ENCODE data around the gene TSGA10IP.
"Not testable (repeated sequence)": the region's sequence is repeated elsewhere in the genome, so short reads cannot be mapped to it uniquely, and the experiment has no call there.

The TSGA10IP gene

GRCh38 chr11:65947603-65948125 lies 2.4 kb downstream of the TSGA10IP start:
- DNase-seq: no peak

- DNase-seq: not testable (repeated sequence)
Measured at GRCh38 chr11:65950711-65951110, 5.4 kb downstream of the TSGA10IP start.

GRCh38 chr11:65951641-65952040 lies 6.4 kb downstream of the TSGA10IP start:
- not testable (repeated sequence) for DNase-seq

GRCh38 chr11:65952052-65952521 lies 6.8 kb downstream of the TSGA10IP start:
- DNase-seq: no peak

GRCh38 chr11:65953471-65953870 lies 8.2 kb downstream of the TSGA10IP start:
- no peak for DNase-seq

- DNase-seq: no peak
Measured at GRCh38 chr11:65954771-65955170, 9.5 kb downstream of the TSGA10IP start.

- no peak for DNase-seq
Measured at GRCh38 chr11:65958291-65958690, 13.0 kb downstream of the TSGA10IP start.

- DNase-seq: no peak
Measured at GRCh38 chr11:65958774-65959420, 13.6 kb downstream of the TSGA10IP start.

- no peak for DNase-seq
Measured at GRCh38 chr11:65960824-65961266, 15.6 kb downstream of the TSGA10IP start.

- DNase-seq: peak; percentile 31 to 89
Measured at GRCh38 chr11:65961267-65962140, 16.2 kb downstream of the TSGA10IP start, which contains the start of gene SART1. Gene SART1 (plus strand): TSS chr11:65961734. CDS start chr11:65961781, 47 bp downstream.

GRCh38 chr11:65962141-65962564 lies 16.9 kb downstream of the TSGA10IP start:
- no peak for DNase-seq

GRCh38 chr11:65964906-65965305 lies 19.6 kb downstream of the TSGA10IP start:
- DNase-seq: no peak

- no peak for DNase-seq
Measured at GRCh38 chr11:65965986-65966762, 20.9 kb downstream of the TSGA10IP start.

- DNase-seq: no peak
Measured at GRCh38 chr11:65967329-65967934, 22.2 kb downstream of the TSGA10IP start.

- DNase-seq: no peak
Measured at GRCh38 chr11:65968600-65969482, 23.6 kb downstream of the TSGA10IP start.

GRCh38 chr11:65972116-65972515 lies 26.8 kb downstream of the TSGA10IP start:
- no peak for DNase-seq

GRCh38 chr11:65973439-65974110 lies 28.3 kb downstream of the TSGA10IP start:
- no peak for DNase-seq

GRCh38 chr11:65975771-65976170 lies 30.5 kb downstream of the TSGA10IP start:
- DNase-seq: no peak

GRCh38 chr11:65976216-65977176 lies 31.2 kb downstream of the TSGA10IP start:
- no peak for DNase-seq

All from cerebellar nuclear complex (tissue), 1 donor.